ENCODE measurements around the gene SEH1L.
"Not testable (repeated sequence)": the region's sequence is repeated elsewhere in the genome, so short reads cannot be mapped to it uniquely, and the experiment has no call there.

- TF ChIP-seq CTCF, POLR2AphosphoS5, POLR2A (IDR thresholded peaks at IDR 0.05): not testable (repeated sequence)
Measured at GRCh38 chr18:12997330-12997729, 49.5 kb downstream of the SEH1L start.
